ENCODE data around the gene UPF1.
"Not testable (repeated sequence)": the region's sequence is repeated elsewhere in the genome, so short reads cannot be mapped to it uniquely, and the experiment has no call there.

Gene UPF1

GRCh38 chr19:18898607-18899408 is 67.0 kb downstream of the UPF1 start:
- TF ChIP-seq ZFX (IDR thresholded peaks at IDR 0.05): no peak
- TF ChIP-seq, protein P1, sequence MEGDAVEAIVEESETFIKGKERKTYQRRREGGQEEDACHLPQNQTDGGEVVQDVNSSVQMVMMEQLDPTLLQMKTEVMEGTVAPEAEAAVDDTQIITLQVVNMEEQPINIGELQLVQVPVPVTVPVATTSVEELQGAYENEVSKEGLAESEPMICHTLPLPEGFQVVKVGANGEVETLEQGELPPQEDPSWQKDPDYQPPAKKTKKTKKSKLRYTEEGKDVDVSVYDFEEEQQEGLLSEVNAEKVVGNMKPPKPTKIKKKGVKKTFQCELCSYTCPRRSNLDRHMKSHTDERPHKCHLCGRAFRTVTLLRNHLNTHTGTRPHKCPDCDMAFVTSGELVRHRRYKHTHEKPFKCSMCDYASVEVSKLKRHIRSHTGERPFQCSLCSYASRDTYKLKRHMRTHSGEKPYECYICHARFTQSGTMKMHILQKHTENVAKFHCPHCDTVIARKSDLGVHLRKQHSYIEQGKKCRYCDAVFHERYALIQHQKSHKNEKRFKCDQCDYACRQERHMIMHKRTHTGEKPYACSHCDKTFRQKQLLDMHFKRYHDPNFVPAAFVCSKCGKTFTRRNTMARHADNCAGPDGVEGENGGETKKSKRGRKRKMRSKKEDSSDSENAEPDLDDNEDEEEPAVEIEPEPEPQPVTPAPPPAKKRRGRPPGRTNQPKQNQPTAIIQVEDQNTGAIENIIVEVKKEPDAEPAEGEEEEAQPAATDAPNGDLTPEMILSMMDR (conservative IDR thresholded peaks at IDR 0.05): no peak
- no peak overlapping the region for H3K27ac ChIP-seq

DNA sequence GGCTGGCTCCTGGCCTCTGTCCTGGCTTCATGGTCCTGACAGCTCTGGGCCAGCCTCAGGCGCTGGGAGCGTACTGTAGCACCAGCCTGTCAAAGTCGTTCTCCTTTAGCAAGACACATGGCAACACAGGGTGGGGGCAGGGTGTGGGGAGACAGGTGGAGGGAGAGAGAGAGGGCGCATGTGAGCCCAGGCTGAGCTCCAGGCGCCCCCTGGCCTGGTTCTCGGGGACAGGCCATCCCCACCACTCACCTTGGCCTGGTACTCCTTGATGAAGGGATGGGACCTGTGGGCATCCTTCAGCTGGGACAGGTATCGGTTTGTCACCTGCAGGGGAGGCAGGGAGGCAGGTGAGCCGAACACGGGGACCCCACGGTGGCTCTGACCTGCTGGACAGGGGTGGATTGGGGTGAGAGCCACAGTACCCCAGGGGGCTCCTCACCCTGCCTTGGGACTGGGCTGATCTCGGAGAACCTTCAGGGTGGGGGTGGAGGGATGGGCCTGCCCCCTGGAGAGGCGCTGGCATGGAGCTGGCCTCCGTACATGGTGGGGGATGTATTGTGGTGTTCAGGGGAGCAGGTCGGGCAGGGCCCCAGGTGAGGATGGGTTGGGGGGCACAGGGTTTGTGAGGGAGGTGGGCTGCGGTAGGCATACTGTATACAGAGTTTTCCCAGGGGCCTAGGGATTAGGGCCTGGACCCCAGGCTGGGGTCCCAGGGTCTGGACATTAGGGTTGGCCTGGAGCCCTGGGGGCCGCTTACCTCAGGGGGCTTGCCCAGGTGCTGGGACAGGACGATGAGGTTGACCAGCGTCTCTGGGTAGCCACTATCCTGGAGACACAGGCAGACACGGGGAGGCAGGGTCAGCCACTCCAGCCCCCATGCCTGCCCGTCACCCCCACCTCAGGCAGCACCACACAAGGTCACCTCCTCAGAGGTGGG is 68.1 kb downstream of the UPF1 start:
- TF ChIP-seq, protein P1 (conservative IDR thresholded peaks at IDR 0.05): no peak
- no peak for TF ChIP-seq ZFX (IDR thresholded peaks at IDR 0.05)

GRCh38 chr19:18900700-18901481 is 69.1 kb downstream of the UPF1 start:
- H3K27ac ChIP-seq: no peak overlapping the region
- TF ChIP-seq, protein P1 (conservative IDR thresholded peaks at IDR 0.05): no peak
- TF ChIP-seq ZFX (IDR thresholded peaks at IDR 0.05): no peak

More for the DNA sequence above, 68.1 kb downstream of the UPF1 start:
- no peak overlapping the region for H3K27ac ChIP-seq

- no peak overlapping the region for H3K27ac ChIP-seq
- TF ChIP-seq, protein P1 (conservative IDR thresholded peaks at IDR 0.05): no peak
- no peak for TF ChIP-seq ZFX (IDR thresholded peaks at IDR 0.05)
Observed at GRCh38 chr19:18901491-18901890, 69.7 kb downstream of the UPF1 start.

- H3K27ac ChIP-seq: not testable (repeated sequence)
Observed at GRCh38 chr19:18902519-18902918, 70.8 kb downstream of the UPF1 start.

- H3K27ac ChIP-seq: no peak overlapping the region
- TF ChIP-seq, protein P1 (conservative IDR thresholded peaks at IDR 0.05): no peak
- no peak for TF ChIP-seq ZFX (IDR thresholded peaks at IDR 0.05)
Observed at GRCh38 chr19:18903156-18904037, 71.6 kb downstream of the UPF1 start.
